ENCODE data around the gene SPAM1. TPM values are rescaled to one million over a fixed set of nuclear protein-coding genes. Genes with fewer than 3 reads are reported as not detected.
A peak's percentile ranks its signal among the peaks of the same experiment; 100 is the strongest.
"Not testable (repeated sequence)": the region's sequence is repeated elsewhere in the genome, so short reads cannot be mapped to it uniquely, and the experiment has no call there.

Gene SPAM1
- total RNA-seq, 1 donor from 2014 or later = not detected

- Mint-ChIP-seq H3K9me3 (peaks cover 35% of the 10 kb centered on the region), H3K36me3 (peaks cover 4% of the 10 kb centered on the region), H3K27me3 (ENCODE audit: low read depth) (no peaks in the 10 kb centered on the region), H3K4me3 (no peak overlapping the region), H3K4me1 (no peaks in the 10 kb centered on the region), H3K27ac (no peak overlapping the region)
- TF ChIP-seq, protein P1, sequence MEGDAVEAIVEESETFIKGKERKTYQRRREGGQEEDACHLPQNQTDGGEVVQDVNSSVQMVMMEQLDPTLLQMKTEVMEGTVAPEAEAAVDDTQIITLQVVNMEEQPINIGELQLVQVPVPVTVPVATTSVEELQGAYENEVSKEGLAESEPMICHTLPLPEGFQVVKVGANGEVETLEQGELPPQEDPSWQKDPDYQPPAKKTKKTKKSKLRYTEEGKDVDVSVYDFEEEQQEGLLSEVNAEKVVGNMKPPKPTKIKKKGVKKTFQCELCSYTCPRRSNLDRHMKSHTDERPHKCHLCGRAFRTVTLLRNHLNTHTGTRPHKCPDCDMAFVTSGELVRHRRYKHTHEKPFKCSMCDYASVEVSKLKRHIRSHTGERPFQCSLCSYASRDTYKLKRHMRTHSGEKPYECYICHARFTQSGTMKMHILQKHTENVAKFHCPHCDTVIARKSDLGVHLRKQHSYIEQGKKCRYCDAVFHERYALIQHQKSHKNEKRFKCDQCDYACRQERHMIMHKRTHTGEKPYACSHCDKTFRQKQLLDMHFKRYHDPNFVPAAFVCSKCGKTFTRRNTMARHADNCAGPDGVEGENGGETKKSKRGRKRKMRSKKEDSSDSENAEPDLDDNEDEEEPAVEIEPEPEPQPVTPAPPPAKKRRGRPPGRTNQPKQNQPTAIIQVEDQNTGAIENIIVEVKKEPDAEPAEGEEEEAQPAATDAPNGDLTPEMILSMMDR (IDR thresholded peaks at IDR 0.05; ENCODE audit: unreplicated experiment) = no peak
- DNase-seq (ENCODE audit: low spot score in 2 of 2, unreplicated experiment in 2 of 2) = no peak
Observed at GRCh38 chr7:123998921-123999320, 73.9 kb downstream of the SPAM1 start.

DNA sequence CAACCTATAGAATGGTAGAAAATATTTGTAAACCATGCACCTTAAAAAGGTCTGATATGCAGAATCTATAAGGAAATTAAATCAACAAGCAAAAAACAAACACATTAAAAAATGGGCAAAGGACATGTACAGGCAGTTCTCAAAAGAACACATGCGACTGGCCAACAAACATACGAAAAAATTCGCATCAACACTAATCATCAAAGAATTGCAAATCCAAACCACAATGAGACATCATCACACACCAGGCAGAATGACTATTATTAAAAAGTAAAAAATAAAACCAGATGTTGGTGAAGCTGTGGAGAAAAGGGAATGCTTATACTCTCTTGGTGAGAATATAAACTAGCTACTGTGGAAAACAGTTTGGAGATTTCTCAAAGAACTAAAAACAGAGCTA is 74.7 kb downstream of the SPAM1 start:
- Mint-ChIP-seq H3K36me3 (peaks cover 4% of the 10 kb centered on the region), H3K4me3 (no peak overlapping the region), H3K27me3 (ENCODE audit: low read depth) (no peaks in the 10 kb centered on the region), H3K9me3 (peaks cover 35% of the 10 kb centered on the region), H3K4me1 (no peaks in the 10 kb centered on the region), H3K27ac (no peak overlapping the region)
- DNase-seq (ENCODE audit: low spot score in 2 of 2, unreplicated experiment in 2 of 2) = no peak
- TF ChIP-seq, protein P1 (IDR thresholded peaks at IDR 0.05; ENCODE audit: unreplicated experiment) = no peak

GRCh38 chr7:124008296-124008695 is 83.3 kb downstream of the SPAM1 start:
- H3K27ac Mint-ChIP-seq = peak overlapping the region; percentile 32
- peaks cover 13% of the 10 kb centered on the region for H3K4me1 Mint-ChIP-seq
- not testable (repeated sequence) for H3K4me3 Mint-ChIP-seq; H3K27me3 Mint-ChIP-seq (ENCODE audit: low read depth); H3K9me3 Mint-ChIP-seq; H3K36me3 Mint-ChIP-seq; DNase-seq (ENCODE audit: low spot score in 2 of 2, unreplicated experiment in 2 of 2)

DNA sequence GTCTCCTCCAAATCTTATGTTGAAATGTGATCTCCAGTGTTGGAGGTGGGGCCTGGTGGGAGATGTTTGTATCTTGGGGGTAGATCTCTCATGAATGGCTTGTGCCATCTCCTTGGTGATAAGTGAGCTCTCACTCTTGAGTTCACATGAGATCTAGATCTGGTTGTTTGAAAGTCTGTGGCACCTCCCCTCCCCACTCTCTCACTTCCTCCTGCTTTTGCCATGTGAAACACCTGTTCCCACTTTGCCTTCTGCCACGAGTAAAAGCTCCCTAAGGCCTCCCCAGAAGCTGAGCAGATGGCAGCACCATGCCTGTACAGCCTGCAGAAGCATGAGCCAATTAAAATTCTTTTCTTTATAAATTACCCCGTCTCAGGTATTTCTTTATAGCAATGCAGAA is 84.3 kb downstream of the SPAM1 start:
- no peak for DNase-seq (ENCODE audit: low spot score in 2 of 2, unreplicated experiment in 2 of 2)
- Mint-ChIP-seq H3K36me3 (peaks cover under 1% of the 10 kb centered on the region), H3K4me3 (no peak overlapping the region), H3K4me1 (peaks cover 17% of the 10 kb centered on the region), H3K27ac (no peak overlapping the region), H3K9me3 (peaks cover 10% of the 10 kb centered on the region), H3K27me3 (ENCODE audit: low read depth) (no peaks in the 10 kb centered on the region)
- TF ChIP-seq, protein P1 (IDR thresholded peaks at IDR 0.05; ENCODE audit: unreplicated experiment) = no peak

Other genes starting within 250 kb of the SPAM1 start
- 34.8 to 35.7 TPM (median 35.0 TPM) in 3 replicates for gene WASL, start 176.2 kb upstream of the SPAM1 start, total RNA-seq
- gene HYAL4, start 80.1 kb upstream of the SPAM1 start, total RNA-seq = not detected in 3 replicates
- 0.59 to 0.69 TPM (median 0.66 TPM) in 3 replicates for gene TMEM229A, start 107.8 kb downstream of the SPAM1 start, total RNA-seq

Data from mesothelial cell of epicardium (in vitro differentiated cells).